HCT116 (cell line): ENCODE results near the gene SH3TC2. TPM values are rescaled to one million over a fixed set of nuclear protein-coding genes. Genes with fewer than 3 reads are reported as not detected.

Source experiments
- ATAC-seq: fragments of 200-7000 bp; cut with Tn5 transposase; 2 replicates; pipeline ENCODE4 v1.9.1; 2020; ENCODE audit warnings: mild to moderate bottlenecking, moderate library complexity
- BruUV-seq: library from RNA; stranded (reverse); fragments of 400-500 nt; replicated peaks from 2 replicates; lab custom pipeline; 2021; lab: Mats Ljungman, UMichigan
- CTCF ChIA-PET: fragments of 300-600 bp; sonication (Branson Sonifier 250); formaldehyde crosslinking; loops from one replicate; lab custom pipeline; 2021; ENCODE audit warnings: antibody characterized with exemption; lab: Charles Lee
- POLR2A ChIA-PET: fragments of 300-600, 350-600 bp; sonication (Branson Sonifier 250); formaldehyde crosslinking; loops from one replicate; lab custom pipeline; 2021; ENCODE audit warnings: antibody characterized with exemption; lab: Charles Lee
- RAD21 ChIA-PET, 2 experiments: fragments of 300-600 bp; sonication (Branson Sonifier 250); formaldehyde crosslinking; loops; one replicate each; lab custom pipeline; 2023; ENCODE audit warnings: low total read pairs in 2 of 2; ENCODE audit not compliant: uncharacterized antibody in 2 of 2, unreplicated experiment in 2 of 2, low non-redundant PET in 1 of 2; lab: Charles Lee
- DNase-seq: peaks from one replicate; pipeline ENCODE4 v3.0.0-alpha.2; 2010; ENCODE audit warnings: low read depth, low spot score
- H2AFZ ChIP-seq: fragments of 200-600 bp; shearing (Covaris generic), sonication (generic); 2 replicates; pipeline ENCODE4 v1.6.1; 2017; ENCODE audit warnings: low read depth, mixed run types, mixed read lengths, antibody characterized with exemption, low read length; ENCODE audit not compliant: poor library complexity, severe bottlenecking
- H3K27ac ChIP-seq: 2 replicates; pipeline ENCODE4 v1.5.1; 2012; ENCODE audit warnings: low read depth, low read length
- H3K27me3 ChIP-seq: fragments of 200-600 bp; sonication (generic); 2 replicates; pipeline ENCODE4 v1.6.1; 2016; ENCODE audit warnings: mixed run types, low read length, mixed read lengths; ENCODE audit not compliant: insufficient read depth
- H3K36me3 ChIP-seq, 2 experiments: fragments of 200-500 bp in 1 of 2; fragments of 200-600 bp in 1 of 2; sonication (Bioruptor generic) in 1 of 2; sonication (generic) in 1 of 2; 2 replicates each; pipeline versions ENCODE4 v1.5.1 to v1.6.1; 2014 to 2016; ENCODE audit warnings: low read length in 2 of 2, inconsistent platforms in 1 of 2, mixed read lengths in 1 of 2, mixed run types in 1 of 2; ENCODE audit not compliant: insufficient read depth in 2 of 2, control insufficient read depth in 1 of 2
- H3K4me1 ChIP-seq, 2 experiments: fragments of 200-600 bp in 1 of 2; sonication (generic) in 1 of 2; 2 replicates each; pipeline versions ENCODE4 v1.5.1 to v1.6.1; 2012 to 2017; ENCODE audit warnings: low read length in 2 of 2, inconsistent platforms in 1 of 2, mild to moderate bottlenecking in 1 of 2, mixed read lengths in 1 of 2, mixed run types in 1 of 2, moderate library complexity in 1 of 2; ENCODE audit not compliant: insufficient read depth in 2 of 2, control insufficient read depth in 1 of 2
- H3K4me2 ChIP-seq: fragments of 200-600 bp; sonication (generic); 2 replicates; pipeline ENCODE4 v1.6.1; 2017; ENCODE audit warnings: mixed run types, low read length, mixed read lengths
- H3K4me3 ChIP-seq, 2 experiments: fragments of 200-600 bp in 1 of 2; sonication (generic) in 1 of 2; replicated peaks in 1 of 2; 2 replicates each; pipeline ENCODE4 v1.5.1; 2011 to 2016; ENCODE audit warnings: low read length in 2 of 2, control low read depth in 1 of 2, low read depth in 1 of 2, mild to moderate bottlenecking in 1 of 2, mixed read lengths in 1 of 2, mixed run types in 1 of 2
- H3K79me2 ChIP-seq: fragments of 200-600 bp; sonication (generic); 2 replicates; pipeline ENCODE4 v1.6.1; 2017; ENCODE audit warnings: mild to moderate bottlenecking, mixed run types, low read length, moderate library complexity, mixed read lengths; ENCODE audit not compliant: insufficient read depth
- H3K9ac ChIP-seq: fragments of 200-600 bp; sonication (generic); 2 replicates; pipeline ENCODE4 v1.6.1; 2016; ENCODE audit warnings: low read length, mixed read lengths
- H3K9me2 ChIP-seq: fragments of 200-600 bp; sonication (generic), shearing (Covaris generic); 2 replicates; pipeline ENCODE4 v1.6.1; 2017; ENCODE audit warnings: mixed run types, mild to moderate bottlenecking, moderate library complexity; ENCODE audit not compliant: insufficient read depth
- H3K9me3 ChIP-seq, 2 experiments: fragments of 200-500 bp in 1 of 2; fragments of 200-600 bp in 1 of 2; sonication (Bioruptor generic) in 1 of 2; sonication (generic) in 1 of 2; 2 replicates each; pipeline ENCODE4 v1.6.1; 2014 to 2017; ENCODE audit warnings: low read length in 2 of 2, mixed read lengths in 2 of 2, inconsistent platforms in 1 of 2, low read depth in 1 of 2, mild to moderate bottlenecking in 1 of 2, mixed run types in 1 of 2, moderate library complexity in 1 of 2; ENCODE audit not compliant: control insufficient read depth in 1 of 2, insufficient read depth in 1 of 2
- H4K20me1 ChIP-seq: fragments of 200-600 bp; sonication (generic), shearing (Covaris generic); 2 replicates; pipeline ENCODE4 v1.6.1; 2017; ENCODE audit warnings: mixed run types, mild to moderate bottlenecking, moderate library complexity; ENCODE audit not compliant: insufficient read depth
- CBX3 ChIP-seq: IDR thresholded peaks from 2 replicates; pipeline ENCODE4 v1.6.1; 2012; ENCODE audit warnings: low read depth
- EGR1 ChIP-seq: IDR thresholded peaks from 2 replicates; pipeline ENCODE4 v1.6.1; 2012; ENCODE audit warnings: low read depth
- ELF1 ChIP-seq: IDR thresholded peaks from 2 replicates; pipeline ENCODE4 v1.6.1; 2012; ENCODE audit warnings: low read depth, borderline replicate concordance
- EZH2 ChIP-seq: fragments of 200-600 bp; sonication (generic); IDR thresholded peaks from 2 replicates; pipeline ENCODE4 v1.6.1; 2017; ENCODE audit warnings: antibody characterized with exemption, mixed run types
- EZH2phosphoT487 ChIP-seq: fragments of 200-600 bp; IDR thresholded peaks from 2 replicates; pipeline ENCODE4 v1.6.1; 2018; ENCODE audit warnings: antibody characterized with exemption, borderline replicate concordance
- FOSL1 ChIP-seq: IDR thresholded peaks from 2 replicates; pipeline ENCODE4 v1.6.1; 2012; ENCODE audit warnings: low read depth
- JUND ChIP-seq: IDR thresholded peaks from 2 replicates; pipeline ENCODE4 v1.6.1; 2012
- POLR2AphosphoS5 ChIP-seq: IDR thresholded peaks from 2 replicates; pipeline ENCODE4 v1.6.1; 2011; ENCODE audit warnings: mild to moderate bottlenecking, low read depth, low read length, moderate library complexity
- SIN3A ChIP-seq: IDR thresholded peaks from 2 replicates; pipeline ENCODE4 v1.6.1; 2012; ENCODE audit warnings: low read depth
- SP1 ChIP-seq: IDR thresholded peaks from 2 replicates; pipeline ENCODE4 v1.6.1; 2012; ENCODE audit warnings: low read depth
- TCF7L2 ChIP-seq: IDR thresholded peaks from 2 replicates; pipeline ENCODE4 v1.7.0; 2011; ENCODE audit warnings: borderline replicate concordance, inconsistent platforms; ENCODE audit not compliant: insufficient read depth, insufficient read length; ENCODE audit errors: extremely low read depth
- YY1 ChIP-seq: IDR thresholded peaks from 2 replicates; pipeline ENCODE4 v1.6.1; 2011; ENCODE audit warnings: low read length, low read depth, moderate library complexity, mild to moderate bottlenecking; ENCODE audit not compliant: insufficient replicate concordance; ENCODE audit errors: extremely low read depth
- ZFX ChIP-seq: fragments of 450-650 bp; IDR thresholded peaks from 2 replicates; pipeline ENCODE4 v1.6.1; 2017
- ZNF274 ChIP-seq: fragments of 200-500 bp; sonication (Bioruptor generic); IDR thresholded peaks from 2 replicates; pipeline ENCODE4 v1.6.1; 2014; ENCODE audit warnings: mild to moderate bottlenecking, low read depth, low read length, inconsistent platforms
- intact Hi-C: fragments of 100-400 bp; cut with micrococcal nuclease; formaldehyde crosslinking; loops from 2 replicates; pipeline ENCODE4 v1.10.0; 2022
- total RNA-seq: library from RNA; stranded (reverse); gene quantifications from one replicate; pipeline ENCODE4 v1.2.1, GENCODE V29; 2021; ENCODE audit not compliant: unreplicated experiment
- TF ChIP-seq, protein P1 (sequence below): IDR thresholded peaks from 2 replicates; pipeline ENCODE4 v1.6.1; 2012
- TF ChIP-seq, protein P2 (sequence below): IDR thresholded peaks from 2 replicates; pipeline ENCODE4 v1.6.1; 2012; ENCODE audit warnings: low read depth
- TF ChIP-seq, protein P3 (sequence below), 3 experiments: fragments of 200-600 bp in 1 of 3; sonication (generic) in 1 of 3; IDR thresholded peaks in 2 of 3; conservative IDR thresholded peaks in 1 of 3; 2 replicates each; pipeline ENCODE4 v1.5.1; 2012 to 2017; ENCODE audit warnings: low read depth in 2 of 3, low read length in 2 of 3, antibody characterized with exemption in 1 of 3, borderline replicate concordance in 1 of 3, control low read depth in 1 of 3, mild to moderate bottlenecking in 1 of 3, mixed read lengths in 1 of 3, mixed run types in 1 of 3, moderate library complexity in 1 of 3; ENCODE audit not compliant: insufficient read depth in 1 of 3
- TF ChIP-seq, protein P4 (sequence below): IDR thresholded peaks from 2 replicates; pipeline ENCODE4 v1.6.1; 2012
- TF ChIP-seq, protein P5 (sequence below): IDR thresholded peaks from 2 replicates; pipeline ENCODE4 v1.6.1; 2011; ENCODE audit warnings: mild to moderate bottlenecking, low read length, moderate library complexity; ENCODE audit not compliant: insufficient replicate concordance; ENCODE audit errors: extremely low read depth

The SH3TC2 gene
- total RNA-seq, 1 experiment from 2014 or later, result 12.8 TPM

DNA sequence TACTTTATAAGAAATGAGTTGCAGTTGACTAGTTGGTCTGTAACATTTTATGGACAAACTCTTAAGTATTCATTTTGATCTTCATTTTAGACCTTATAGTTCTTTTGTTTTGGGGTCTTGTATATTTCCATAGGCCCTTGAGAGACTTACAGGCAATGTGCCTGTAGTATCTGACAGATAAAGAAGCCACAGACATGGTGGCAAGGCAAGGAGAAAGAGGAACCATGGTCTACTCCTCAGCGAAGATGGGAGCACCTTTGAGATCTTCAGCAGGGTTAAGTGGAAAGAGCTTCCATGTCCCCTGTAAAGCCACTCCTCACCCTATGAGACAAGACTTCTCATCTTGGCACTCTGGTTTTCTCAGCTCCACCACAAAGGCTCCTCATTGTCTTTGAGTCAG is 56.4 kb downstream of the SH3TC2 start:
- H3K27ac ChIP-seq, result no peak overlapping the region
- RAD21 ChIA-PET, result no interaction called here
- no peaks in the 10 kb centered on the region for H3K9me3 ChIP-seq
- no peak overlapping the region for H3K9ac ChIP-seq
- no peak overlapping the region for H3K4me3 ChIP-seq
- CTCF ChIA-PET, result interaction anchor here (1.7 to 2.6 kb wide), 3 partner anchors 29 to 276 kb away, joined by 4 to 10 read pairs (median 4); no protein-coding TSS in a partner anchor
- ATAC-seq, result no peak
- H3K27me3 ChIP-seq, result no peaks in the 10 kb centered on the region
- H3K4me1 ChIP-seq, result peaks cover 8 to 30% of the 10 kb centered on the region in 2 experiments
- H2AFZ ChIP-seq, result no peak overlapping the region
- POLR2A ChIA-PET, result no interaction called here
- no peaks in the 10 kb centered on the region for H4K20me1 ChIP-seq
- BruUV-seq, result no TSS peak
- no peaks in the 10 kb centered on the region for H3K9me2 ChIP-seq
- TF ChIP-seq, protein P1, sequence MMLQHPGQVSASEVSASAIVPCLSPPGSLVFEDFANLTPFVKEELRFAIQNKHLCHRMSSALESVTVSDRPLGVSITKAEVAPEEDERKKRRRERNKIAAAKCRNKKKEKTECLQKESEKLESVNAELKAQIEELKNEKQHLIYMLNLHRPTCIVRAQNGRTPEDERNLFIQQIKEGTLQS, result no peak
- TF ChIP-seq, protein P2, sequence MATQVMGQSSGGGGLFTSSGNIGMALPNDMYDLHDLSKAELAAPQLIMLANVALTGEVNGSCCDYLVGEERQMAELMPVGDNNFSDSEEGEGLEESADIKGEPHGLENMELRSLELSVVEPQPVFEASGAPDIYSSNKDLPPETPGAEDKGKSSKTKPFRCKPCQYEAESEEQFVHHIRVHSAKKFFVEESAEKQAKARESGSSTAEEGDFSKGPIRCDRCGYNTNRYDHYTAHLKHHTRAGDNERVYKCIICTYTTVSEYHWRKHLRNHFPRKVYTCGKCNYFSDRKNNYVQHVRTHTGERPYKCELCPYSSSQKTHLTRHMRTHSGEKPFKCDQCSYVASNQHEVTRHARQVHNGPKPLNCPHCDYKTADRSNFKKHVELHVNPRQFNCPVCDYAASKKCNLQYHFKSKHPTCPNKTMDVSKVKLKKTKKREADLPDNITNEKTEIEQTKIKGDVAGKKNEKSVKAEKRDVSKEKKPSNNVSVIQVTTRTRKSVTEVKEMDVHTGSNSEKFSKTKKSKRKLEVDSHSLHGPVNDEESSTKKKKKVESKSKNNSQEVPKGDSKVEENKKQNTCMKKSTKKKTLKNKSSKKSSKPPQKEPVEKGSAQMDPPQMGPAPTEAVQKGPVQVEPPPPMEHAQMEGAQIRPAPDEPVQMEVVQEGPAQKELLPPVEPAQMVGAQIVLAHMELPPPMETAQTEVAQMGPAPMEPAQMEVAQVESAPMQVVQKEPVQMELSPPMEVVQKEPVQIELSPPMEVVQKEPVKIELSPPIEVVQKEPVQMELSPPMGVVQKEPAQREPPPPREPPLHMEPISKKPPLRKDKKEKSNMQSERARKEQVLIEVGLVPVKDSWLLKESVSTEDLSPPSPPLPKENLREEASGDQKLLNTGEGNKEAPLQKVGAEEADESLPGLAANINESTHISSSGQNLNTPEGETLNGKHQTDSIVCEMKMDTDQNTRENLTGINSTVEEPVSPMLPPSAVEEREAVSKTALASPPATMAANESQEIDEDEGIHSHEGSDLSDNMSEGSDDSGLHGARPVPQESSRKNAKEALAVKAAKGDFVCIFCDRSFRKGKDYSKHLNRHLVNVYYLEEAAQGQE, result no peak
- no peak for TF ChIP-seq EGR1
- TF ChIP-seq EZH2, result no peak
- TF ChIP-seq ZNF274, result no peak
- TF ChIP-seq YY1, result no peak
- TF ChIP-seq JUND, result no peak
- TF ChIP-seq ELF1, result no peak
- no peak for TF ChIP-seq ZFX
- no peak for TF ChIP-seq POLR2AphosphoS5
- TF ChIP-seq, protein P3, sequence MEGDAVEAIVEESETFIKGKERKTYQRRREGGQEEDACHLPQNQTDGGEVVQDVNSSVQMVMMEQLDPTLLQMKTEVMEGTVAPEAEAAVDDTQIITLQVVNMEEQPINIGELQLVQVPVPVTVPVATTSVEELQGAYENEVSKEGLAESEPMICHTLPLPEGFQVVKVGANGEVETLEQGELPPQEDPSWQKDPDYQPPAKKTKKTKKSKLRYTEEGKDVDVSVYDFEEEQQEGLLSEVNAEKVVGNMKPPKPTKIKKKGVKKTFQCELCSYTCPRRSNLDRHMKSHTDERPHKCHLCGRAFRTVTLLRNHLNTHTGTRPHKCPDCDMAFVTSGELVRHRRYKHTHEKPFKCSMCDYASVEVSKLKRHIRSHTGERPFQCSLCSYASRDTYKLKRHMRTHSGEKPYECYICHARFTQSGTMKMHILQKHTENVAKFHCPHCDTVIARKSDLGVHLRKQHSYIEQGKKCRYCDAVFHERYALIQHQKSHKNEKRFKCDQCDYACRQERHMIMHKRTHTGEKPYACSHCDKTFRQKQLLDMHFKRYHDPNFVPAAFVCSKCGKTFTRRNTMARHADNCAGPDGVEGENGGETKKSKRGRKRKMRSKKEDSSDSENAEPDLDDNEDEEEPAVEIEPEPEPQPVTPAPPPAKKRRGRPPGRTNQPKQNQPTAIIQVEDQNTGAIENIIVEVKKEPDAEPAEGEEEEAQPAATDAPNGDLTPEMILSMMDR (IDR thresholded peaks at IDR 0.05 in 2 of 3, conservative IDR thresholded peaks at IDR 0.05 in 1 of 3; ENCODE audit: borderline replicate concordance in 1 of 3, insufficient read depth in 1 of 3, low read depth in 2 of 3, low read length in 2 of 3), result no peak
- no peak for TF ChIP-seq SIN3A
- TF ChIP-seq TCF7L2, result no peak
- no peak for TF ChIP-seq CBX3
- no peak for TF ChIP-seq FOSL1
- no peak for TF ChIP-seq EZH2phosphoT487
- TF ChIP-seq, protein P4, sequence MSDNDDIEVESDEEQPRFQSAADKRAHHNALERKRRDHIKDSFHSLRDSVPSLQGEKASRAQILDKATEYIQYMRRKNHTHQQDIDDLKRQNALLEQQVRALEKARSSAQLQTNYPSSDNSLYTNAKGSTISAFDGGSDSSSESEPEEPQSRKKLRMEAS, result no peak
- no peak for TF ChIP-seq SP1
- TF ChIP-seq, protein P5, sequence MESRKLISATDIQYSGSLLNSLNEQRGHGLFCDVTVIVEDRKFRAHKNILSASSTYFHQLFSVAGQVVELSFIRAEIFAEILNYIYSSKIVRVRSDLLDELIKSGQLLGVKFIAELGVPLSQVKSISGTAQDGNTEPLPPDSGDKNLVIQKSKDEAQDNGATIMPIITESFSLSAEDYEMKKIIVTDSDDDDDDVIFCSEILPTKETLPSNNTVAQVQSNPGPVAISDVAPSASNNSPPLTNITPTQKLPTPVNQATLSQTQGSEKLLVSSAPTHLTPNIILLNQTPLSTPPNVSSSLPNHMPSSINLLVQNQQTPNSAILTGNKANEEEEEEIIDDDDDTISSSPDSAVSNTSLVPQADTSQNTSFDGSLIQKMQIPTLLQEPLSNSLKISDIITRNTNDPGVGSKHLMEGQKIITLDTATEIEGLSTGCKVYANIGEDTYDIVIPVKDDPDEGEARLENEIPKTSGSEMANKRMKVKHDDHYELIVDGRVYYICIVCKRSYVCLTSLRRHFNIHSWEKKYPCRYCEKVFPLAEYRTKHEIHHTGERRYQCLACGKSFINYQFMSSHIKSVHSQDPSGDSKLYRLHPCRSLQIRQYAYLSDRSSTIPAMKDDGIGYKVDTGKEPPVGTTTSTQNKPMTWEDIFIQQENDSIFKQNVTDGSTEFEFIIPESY, result no peak
- no peak overlapping the region for H3K4me2 ChIP-seq
- H3K79me2 ChIP-seq, result no peaks in the 10 kb centered on the region
- DNase-seq, result no peak
- H3K36me3 ChIP-seq, result no peaks in the 10 kb centered on the region
- intact Hi-C loops, result loop anchor here (10.0 kb wide), 1 partner anchor 108 kb away; no protein-coding TSS in a partner anchor
